Body of pancreas (tissue), 4 donors: ENCODE data around the gene CENPB.
A peak's percentile ranks its signal among the peaks of the same experiment; 100 is the strongest.

Experiments
- POLR2A ChIP-seq, 3 donors: fragments of 450-650 bp; IDR thresholded peaks; one replicate each; pipeline ENCODE4 v1.6.1; 2016; ENCODE audit warnings: antibody characterized with exemption in 3 of 3, mild to moderate bottlenecking in 2 of 3
- TF ChIP-seq, protein P1 (sequence below), 7 experiments: fragments of 450-650 bp in 4 of 7; fragments of 200-600 bp in 3 of 7; sonication (generic) in 3 of 7; IDR thresholded peaks; one replicate each; pipeline ENCODE4 v1.5.1; 2016 to 2019; ENCODE audit warnings: antibody characterized with exemption in 7 of 7

DNA sequence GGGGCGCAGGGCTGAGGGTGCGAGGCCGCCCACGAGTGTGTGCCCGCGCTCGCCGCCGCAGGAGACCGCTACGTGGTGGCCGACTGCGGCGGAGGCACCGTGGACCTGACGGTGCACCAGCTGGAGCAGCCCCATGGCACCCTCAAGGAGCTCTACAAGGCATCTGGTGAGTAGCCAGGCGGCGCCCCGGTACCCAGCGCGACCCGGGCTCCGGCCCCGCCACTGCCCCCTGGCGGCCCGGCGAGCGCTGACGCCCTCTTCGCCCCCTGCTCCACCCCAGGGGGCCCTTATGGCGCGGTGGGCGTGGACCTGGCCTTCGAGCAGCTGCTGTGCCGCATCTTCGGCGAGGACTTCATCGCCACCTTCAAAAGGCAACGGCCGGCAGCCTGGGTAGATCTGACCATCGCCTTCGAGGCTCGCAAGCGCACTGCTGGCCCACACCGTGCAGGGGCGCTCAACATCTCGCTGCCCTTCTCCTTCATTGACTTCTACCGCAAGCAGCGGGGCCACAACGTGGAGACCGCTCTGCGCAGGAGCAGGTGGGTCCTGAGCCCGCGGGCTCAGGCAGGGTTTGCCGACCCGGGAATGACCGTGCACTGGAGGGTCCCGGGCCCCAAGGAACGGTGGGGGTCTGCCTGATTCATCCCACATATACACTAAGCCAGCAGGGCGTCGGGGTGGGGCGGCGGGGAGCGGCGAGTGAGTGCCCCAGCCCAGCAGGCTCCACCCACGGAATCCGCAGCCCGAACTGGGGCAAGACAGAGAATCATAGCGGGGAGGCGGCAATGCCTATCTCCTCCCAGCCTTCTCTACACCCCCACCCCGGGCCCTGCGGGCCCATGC is 36.6 kb downstream of the CENPB start:
- TF ChIP-seq, protein P1, sequence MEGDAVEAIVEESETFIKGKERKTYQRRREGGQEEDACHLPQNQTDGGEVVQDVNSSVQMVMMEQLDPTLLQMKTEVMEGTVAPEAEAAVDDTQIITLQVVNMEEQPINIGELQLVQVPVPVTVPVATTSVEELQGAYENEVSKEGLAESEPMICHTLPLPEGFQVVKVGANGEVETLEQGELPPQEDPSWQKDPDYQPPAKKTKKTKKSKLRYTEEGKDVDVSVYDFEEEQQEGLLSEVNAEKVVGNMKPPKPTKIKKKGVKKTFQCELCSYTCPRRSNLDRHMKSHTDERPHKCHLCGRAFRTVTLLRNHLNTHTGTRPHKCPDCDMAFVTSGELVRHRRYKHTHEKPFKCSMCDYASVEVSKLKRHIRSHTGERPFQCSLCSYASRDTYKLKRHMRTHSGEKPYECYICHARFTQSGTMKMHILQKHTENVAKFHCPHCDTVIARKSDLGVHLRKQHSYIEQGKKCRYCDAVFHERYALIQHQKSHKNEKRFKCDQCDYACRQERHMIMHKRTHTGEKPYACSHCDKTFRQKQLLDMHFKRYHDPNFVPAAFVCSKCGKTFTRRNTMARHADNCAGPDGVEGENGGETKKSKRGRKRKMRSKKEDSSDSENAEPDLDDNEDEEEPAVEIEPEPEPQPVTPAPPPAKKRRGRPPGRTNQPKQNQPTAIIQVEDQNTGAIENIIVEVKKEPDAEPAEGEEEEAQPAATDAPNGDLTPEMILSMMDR (IDR thresholded peaks at IDR 0.05), result peak; percentile 58 to 83 (median 76)
- no peak for TF ChIP-seq POLR2A (IDR thresholded peaks at IDR 0.05)
